ENCODE results near the gene FNDC11.

FNDC11 gene

DNA sequence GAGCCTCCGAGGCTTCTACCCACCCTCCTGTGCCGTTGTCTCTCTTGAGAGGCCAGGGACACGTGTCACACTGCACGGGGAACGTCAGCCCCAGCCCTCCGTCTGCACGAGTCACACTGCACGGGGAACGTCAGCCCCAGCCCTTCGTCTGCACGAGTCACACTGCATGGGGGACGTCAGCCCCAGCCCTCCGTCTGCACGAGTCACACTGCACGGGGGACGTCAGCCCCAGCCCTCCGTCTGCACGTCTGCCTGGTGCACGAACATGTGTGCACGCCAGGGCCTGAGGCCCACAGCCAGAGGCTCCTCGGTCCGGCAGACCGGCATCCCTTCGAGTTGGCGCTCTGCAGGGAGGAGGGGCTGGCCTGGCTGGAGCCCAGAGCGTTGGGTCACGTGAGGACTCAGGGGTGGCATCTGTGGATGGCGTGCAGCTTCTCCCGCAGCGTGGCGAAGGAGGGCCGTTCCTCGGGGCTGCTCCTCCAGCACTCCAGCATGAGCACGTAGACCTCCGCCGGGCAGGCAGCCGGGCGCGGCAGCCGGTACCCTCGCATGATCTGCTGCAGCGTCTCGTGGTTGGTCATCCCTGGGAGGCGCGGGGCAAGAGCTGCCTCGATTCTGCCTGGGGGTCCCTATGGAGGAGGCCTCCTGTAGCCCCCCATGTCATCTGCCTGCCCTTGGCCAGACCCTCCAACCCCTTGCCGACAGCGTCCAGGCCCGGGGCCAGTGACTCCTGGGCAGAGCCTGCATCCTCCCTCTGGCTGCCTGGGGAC, 13.4 kb upstream of the FNDC11 start:
- DNase-seq (ENCODE audit: low spot score) = no peak

DNA sequence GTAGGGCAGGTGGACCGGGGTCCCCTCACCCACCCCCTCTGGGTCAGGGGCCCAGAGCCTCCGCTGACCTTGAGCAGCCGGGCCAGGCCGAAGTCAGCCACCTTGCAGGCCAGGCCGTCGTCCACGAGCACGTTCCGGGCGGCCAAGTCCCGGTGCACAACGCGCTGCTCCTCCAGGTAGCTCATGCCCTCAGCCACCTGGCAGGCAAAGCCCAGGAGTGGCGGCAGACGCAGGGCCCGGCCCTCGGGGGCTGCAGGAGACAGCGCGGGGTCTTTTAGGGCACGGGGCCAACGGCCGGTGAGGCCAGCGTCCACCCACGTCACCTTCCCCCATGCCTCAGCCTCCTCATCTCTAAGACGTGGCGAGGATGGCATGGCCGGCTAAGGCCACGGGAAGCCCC, 12.6 kb upstream of the FNDC11 start:
- no peak for DNase-seq (ENCODE audit: low spot score)

DNA sequence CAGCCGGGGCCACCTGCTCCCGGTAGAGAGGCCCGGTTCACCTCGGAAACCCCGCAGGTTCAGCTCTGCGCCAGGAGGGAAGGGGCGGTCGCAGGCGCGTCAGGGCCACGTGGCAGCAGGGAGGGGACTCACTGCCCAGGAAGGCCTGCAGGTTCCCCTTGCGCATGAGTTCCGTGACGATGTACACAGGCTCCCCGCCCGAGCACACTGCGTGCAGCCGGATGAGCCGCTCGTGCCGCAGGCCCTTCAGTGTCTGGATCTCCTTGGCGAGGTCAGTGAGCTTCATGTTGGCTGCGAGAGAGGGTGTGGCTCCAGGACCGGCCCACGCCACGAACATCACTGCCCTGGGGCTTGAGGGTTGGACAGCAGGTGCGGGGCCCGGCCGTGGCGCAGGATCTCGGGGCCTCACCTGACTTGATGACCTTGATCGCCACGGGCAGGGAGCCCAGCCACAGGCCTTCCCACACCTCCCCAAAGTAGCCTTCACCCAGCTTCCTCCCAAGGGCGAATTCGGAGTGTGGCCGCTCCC, 11.9 kb upstream of the FNDC11 start:
- DNase-seq (ENCODE audit: low spot score) = no peak

DNA sequence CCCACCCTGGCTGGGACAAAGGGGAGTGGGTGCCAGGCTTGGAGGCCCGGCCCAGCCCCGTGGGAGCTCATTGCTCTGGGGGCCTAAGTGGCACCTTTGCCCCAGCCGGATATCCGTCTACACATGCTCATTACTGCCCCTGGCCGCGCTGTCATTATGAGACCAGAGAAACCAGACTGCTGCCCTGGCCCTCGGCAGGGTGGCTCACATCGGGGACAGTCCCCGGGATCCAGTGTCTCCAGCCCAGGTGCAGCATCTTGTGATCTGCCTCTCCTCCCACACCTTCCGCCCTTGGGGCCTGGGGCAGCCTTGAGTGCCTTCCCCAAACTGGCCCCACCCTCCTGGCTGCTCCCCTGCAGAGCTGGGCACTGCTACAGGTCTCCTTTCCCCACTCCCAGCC, 11.3 kb upstream of the FNDC11 start:
- no peak for DNase-seq (ENCODE audit: low spot score)

DNA sequence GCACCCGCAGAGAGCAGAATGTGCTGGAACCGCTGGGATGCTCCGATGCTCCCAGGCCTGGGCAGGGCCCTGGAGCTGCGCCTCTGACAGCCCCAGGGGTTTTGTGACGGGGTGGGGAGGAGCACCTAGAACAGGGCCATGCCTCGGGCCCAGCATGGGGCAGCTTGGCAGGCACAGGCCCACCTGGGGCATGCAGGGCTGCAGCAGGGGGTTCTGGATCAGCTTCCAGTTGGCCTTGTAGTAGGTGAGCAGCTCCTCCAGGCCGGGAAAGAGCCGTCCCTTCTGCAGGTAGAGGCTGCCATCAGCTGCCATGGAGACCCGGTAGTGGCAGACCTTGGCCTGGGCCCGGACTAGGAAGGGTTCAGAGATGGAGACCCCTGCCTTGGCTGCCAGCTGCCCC, 10.8 kb upstream of the FNDC11 start:
- no peak for DNase-seq (ENCODE audit: low spot score)

DNA sequence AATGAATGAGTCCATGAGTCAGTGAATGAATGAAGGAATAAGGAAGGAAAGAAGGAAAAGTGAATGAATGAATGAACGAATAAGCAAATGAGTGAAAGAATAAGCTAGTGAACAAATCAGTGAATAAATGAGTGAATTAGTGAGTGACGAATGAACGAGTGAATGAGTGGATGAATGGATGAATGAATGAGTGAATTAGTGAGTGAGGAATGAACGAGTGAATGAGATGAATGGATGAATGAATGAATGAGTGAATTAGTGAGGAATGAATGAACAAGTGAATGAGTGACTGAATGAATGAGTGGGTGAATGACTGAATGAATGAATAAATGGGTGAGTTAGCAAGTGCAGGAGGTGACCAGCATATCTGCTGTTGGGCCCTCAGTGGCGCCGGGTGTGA, 10.2 kb upstream of the FNDC11 start:
- DNase-seq (ENCODE audit: low spot score) = no peak

DNA sequence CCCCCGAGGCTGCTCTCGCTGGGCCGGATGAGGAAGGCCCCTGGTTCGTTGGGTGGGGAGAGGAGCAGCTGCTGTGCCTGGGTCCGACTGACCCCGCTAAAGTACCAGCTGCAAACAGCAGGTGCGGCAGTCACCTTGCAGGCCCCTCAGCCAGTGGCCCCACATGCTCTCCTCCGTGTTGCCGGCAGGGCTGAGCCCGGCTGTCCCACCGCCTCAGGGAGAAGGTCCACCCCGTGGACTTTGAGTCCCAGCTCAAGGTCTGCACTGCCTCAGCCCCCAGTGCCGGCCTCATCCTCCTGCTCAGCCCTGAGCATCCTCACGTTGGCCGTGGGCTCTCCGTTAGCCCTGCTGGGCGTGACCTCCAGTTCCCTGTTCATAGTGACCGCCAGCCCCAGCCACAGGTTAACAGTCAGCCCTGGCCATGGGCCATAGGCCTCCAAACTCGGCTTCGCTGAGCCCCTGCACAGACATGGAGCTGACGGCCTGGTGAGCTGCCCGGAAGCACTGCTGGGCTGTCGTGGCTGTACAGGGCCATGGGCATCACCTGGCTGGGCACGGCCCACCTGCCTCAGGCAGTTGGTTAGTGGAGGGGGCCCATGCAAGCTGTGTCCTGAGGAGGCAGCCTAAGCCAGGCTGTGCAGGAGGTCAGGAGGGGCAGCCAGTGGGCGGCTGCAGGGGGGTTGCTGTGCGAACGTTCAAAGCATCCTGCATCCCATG, 9.6 kb upstream of the FNDC11 start:
- DNase-seq (ENCODE audit: low spot score) = no peak

DNA sequence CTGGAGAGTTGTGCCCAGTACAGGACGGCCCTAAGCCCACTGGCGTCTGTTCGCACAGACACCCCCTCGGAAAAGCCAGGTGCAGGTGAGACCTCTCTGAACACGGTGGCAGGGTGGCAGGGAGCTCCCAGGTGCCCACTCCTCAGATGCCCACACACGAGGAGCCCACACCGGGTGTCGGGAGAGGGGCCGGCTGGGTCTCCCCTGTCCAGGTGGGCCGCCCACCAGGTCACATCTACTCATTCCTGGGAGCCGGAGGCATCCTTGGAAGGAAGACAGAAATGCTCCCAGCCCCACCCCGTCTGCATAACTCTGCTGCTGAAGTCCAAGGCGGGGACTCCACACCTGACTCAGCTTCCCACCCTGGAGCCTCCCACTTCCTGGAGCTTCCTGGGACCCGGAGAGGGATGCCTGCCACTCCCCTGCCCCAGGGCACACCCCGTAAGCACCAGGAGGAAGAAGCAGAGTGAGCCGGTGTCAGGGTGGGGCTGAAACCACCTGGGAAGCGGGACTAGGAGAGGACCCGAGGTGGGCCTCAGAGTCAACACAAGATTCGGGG, 8.9 kb upstream of the FNDC11 start:
- no peak for DNase-seq (ENCODE audit: low spot score)

DNA sequence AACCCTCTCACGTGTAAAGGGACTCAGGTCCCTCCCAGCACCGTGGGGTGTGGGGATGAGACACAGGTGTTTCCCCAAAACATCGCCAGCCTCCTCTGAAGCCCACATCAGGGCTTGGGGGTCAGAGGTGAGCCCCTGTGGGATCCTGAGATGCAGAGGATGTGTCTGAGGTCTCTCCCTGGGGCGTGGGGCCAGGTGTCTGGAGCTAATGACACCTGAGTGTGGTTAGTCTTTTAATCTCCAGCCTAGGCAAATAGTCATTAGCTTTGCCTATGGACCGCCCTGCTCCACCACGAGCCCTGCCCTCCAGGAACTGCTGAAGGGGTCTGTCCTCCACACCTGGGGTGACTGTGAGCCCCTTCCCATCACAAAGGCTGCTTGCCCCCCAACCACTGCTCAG, 8.1 kb upstream of the FNDC11 start:
- DNase-seq (ENCODE audit: low spot score) = no peak

DNA sequence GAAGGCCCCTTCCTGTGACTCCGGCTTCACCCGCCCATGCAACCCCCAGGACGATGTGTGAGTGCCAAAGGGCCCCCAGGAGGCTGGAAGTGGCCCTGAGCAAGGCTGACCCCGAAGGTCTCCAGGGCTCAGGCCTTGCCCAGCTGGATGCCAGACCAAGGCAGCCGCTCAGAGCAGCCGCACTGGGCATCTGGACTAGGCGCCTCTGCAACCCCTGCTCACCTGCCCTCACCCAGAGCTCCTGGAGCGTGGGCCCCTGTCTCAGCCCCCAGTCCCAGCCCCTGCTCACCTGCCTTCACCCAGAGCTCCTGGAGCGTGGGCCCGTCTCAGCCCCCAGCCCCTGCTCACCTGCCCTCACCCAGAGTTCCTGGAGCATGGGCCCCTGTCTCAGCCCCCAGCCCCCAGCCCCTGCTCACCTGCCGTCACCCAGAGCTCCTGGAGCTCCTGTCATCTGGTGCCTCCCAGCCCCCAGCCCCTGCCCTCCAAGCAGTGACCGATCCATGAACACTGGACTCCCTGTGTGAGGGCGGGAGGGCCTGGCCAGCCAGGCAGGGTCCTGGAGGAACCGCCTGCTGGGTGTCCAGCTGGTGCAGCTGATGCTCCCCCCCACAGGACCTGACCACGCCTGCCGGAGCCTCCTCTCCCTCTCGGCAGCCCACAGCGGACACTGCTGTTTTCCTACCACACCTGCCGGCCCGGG, 7.6 kb upstream of the FNDC11 start:
- DNase-seq (ENCODE audit: low spot score) = no peak

DNA sequence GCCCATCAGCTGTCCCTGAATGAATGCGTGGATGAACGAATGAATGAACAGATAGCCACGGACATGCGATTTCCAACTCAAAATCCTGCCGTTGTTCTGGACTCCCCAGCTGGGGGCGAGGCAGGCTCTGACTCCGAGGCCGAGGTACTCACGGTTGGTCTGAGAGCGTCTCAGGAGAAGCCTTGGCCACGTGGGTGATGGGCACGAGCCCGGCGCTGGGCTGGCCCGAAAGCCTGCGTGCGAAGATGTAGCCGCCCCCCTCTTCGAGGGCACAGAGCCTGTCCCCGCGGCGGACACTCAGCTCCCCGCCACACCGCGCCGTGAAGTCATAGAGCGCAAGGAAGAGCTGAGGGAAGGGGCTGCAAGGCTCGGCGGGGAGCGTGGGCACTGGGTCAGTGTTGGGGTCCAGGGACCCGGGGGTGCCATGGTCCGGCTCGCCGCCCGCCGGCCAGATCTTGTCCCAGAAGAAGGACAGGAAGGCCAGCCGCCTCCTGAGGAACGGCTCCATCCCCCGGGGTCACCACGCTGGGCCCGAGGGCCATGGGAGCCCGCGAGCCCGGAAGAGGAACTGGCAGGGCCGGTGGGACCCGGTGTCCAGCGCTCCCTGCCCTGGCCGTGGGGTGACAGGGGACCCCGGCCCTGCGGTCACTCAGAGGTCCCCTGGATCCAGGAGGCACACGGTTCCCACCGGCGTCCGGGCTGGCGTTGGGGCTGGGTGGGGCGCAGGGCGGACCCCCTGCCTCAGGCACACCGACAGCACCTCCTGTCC, 6.8 kb upstream of the FNDC11 start:
- DNase-seq (ENCODE audit: low spot score) = no peak

DNA sequence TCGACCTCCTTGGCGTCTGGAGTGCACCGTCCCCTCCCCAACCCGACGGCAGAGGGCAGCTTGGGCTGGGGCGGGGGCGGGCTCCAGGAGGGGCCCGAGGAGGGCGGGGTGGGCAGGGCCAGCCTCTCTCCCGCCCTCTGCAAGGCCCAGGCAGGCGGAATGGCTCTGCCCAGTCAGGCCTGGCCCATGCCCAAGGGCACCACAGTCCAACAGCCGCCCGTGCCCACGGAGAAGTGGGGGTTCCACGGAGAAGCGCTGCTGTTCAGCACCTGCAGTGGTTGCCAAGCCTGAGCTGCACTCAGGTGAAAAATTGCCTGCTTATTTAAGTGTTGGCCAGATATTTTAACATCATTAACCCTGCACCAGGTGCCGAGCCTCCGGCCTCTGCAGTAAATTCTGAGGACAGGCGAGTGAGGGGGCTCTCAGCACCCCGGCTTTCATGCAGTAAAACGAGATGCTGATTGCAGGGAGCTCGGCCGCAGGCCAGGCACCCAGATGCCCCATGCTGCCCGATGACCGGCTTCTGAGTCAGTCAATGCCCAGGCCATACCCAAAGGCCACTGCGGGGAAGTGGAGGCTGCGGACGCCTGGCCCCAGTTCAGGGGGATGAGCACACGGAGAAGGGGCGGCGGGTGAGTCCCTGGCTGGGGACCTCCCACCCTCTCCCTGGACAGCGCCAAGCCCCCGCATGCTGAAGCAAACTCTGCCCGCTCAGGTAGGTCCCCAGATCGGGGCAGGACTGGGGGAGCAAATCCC, 6.1 kb upstream of the FNDC11 start, which contains the start of gene SRMS:
SRMS (minus strand) TSS at position 25 of the 756 bp plus-strand sequence. CDS start 286 bp downstream, outside the sequence.
- DNase-seq (ENCODE audit: low spot score) = no peak

DNA sequence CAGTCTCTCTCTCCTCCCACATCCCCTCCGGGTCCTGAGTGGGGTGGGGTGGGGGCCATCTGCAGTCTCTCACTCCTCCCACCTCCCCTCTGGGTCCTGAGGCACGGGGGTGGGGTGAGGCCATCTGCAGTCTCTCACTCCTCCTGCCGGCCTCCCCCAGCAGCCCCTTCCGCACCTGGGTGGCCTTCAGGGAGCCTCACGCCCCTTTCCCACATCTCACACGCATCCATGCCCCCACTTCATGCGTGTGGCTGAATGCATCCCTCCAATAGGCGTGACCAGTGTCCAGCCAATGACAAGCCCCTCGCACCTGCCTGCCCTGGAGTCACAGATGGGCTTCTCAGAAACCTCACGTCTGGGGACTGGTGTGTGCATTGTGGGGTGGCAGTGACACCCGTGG, 5.4 kb upstream of the FNDC11 start:
- DNase-seq (ENCODE audit: low spot score) = no peak

DNA sequence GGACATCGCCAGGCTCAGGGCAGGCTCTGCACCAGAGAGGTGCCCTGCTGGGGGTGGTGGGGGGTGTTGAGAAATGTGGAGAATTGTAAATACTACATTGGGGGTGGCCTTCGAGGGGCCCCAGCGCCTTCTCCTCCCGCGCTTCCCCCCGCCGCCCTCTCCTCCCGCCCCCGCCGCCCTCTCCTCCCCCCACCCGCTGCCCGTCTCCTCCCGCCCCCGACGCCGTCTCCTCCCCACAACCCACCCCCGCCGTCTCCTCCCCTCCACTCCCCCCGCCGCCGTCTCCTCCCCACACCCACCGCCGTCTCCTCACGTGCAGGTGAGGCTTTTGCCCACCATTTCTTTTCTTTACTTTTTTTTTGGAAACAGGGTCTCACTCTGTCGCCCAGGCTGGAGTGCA, 4.9 kb upstream of the FNDC11 start:
- DNase-seq (ENCODE audit: low spot score) = no peak

DNA sequence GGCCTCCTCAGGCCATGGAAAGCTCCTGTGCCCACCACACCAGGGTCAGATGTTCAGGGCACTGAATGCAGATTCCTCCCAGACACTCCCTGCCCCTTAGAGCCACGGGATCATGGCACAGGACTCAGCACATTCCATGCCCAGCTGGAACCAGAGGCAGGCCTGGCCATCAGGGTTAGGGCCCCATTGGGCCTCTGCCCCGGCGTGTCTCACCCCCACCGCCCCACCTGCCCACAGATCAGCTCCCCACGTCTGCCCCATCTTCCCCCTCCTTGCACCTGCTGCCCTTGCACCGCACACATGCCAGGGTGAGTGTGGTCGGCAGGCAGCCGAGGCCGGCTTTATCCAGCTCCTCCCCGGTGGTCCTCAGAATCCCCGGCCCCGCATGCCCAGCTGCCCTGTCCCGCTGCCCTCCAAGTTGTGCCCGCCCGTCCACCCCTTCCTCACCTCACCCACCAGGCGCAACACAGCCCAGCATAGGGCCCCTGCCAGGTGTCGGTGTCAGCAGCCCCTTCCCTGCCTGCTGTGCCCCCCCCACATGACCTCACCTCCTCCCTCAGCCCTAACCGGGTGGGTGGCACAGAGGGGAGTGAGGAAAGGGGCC, 4.2 kb upstream of the FNDC11 start:
- no peak for DNase-seq (ENCODE audit: low spot score)

DNA sequence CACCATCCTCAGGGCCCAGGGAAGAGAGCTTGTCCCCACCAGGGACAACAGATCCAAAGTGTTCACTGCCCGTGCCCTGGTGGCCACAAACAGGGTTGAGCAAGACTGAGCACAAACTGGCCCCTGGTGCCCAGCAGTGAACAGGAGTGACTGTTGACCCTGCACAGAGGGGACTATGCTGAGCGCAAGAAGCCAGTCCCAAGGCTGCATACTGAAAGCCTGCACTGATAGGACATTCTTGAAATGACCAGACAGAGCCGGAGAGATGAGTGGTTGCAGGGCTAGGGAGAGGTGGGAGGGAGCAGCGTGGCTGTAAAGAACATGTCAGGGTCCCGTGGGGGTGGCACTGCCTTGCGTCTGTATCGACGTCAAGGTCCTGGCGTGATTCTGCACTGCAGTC, 2.9 kb upstream of the FNDC11 start:
- no peak for DNase-seq (ENCODE audit: low spot score)

DNA sequence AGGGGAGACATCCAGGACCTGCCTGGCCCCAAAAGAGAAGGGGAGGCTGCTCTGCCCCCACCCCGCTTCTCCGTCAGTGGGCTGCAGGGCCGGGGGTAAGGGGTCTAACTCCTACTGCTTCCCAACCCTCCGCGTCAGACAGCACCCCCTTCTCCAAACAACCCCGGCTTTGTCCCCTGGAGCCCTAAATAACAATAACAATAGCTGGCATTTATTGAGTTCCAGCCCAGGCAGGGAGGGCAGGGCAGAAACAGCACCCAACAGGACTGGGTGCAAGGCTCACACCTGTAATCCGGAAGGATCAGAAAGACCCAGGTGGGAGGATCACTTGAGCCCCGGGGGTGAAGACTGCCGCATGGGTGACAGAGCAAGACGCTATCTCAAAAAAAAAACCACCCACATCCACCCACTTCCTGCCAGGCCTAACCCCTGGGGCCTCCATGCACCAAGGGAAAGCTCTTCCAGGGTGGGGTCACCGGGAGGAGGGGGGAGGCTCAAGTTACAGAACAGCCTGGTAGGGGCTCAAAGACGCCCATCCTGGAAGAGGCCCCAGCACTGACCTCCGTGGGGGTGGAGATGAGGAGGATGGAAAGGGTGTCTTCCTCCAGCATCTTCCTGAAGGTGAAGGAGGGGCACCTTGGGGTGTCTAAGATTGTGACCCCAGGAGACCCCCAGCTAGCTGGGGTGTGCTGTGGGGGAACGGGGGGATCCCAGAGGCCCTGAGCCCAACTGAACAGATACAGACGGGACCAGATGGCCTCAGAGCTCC, 1.3 kb upstream of the FNDC11 start:
- peak; percentile 72 for DNase-seq (ENCODE audit: low spot score)

DNA sequence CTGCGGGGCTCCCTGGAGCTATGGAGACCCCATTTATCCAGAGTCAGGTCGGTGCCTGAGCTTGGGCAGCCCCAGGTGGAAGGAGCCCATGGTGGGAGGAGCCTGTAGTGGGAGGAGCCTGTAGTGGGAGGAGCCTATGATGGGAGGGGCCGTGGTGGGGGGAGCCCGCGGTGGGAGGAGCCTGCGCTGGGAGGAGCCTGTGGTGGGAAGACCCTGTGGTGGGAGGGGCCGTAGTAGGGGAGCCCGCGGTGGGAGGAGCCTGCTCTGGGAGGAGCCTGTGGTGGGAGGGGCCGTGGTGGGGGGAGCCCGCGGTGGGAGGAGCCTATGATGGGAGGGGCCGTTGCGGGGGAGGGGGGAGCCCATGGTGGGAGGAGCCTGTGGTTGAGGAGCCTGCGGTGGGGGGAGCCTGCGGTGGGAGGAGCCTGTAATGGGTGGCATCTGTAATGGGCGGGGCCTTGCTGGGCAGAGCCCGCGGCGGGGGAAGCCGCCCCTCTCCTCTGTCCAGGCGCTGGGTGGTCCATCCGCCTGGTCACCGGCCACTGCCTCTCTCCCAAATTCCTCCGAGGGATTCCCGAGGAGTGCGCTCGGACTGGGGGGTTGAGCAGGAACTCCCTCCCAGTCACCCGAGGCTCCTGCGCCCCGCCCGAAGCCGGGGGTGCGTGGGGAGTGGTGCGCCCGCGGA, 567 bp upstream of the FNDC11 start:
- DNase-seq (ENCODE audit: low spot score) = peak; percentile 87
